ENCODE results near the gene CTDSP2. TPM values are rescaled to one million over a fixed set of nuclear protein-coding genes. Genes with fewer than 3 reads are reported as not detected.

The CTDSP2 gene
- total RNA-seq, 1 experiment from 2014 or later: 82.7 TPM

DNA sequence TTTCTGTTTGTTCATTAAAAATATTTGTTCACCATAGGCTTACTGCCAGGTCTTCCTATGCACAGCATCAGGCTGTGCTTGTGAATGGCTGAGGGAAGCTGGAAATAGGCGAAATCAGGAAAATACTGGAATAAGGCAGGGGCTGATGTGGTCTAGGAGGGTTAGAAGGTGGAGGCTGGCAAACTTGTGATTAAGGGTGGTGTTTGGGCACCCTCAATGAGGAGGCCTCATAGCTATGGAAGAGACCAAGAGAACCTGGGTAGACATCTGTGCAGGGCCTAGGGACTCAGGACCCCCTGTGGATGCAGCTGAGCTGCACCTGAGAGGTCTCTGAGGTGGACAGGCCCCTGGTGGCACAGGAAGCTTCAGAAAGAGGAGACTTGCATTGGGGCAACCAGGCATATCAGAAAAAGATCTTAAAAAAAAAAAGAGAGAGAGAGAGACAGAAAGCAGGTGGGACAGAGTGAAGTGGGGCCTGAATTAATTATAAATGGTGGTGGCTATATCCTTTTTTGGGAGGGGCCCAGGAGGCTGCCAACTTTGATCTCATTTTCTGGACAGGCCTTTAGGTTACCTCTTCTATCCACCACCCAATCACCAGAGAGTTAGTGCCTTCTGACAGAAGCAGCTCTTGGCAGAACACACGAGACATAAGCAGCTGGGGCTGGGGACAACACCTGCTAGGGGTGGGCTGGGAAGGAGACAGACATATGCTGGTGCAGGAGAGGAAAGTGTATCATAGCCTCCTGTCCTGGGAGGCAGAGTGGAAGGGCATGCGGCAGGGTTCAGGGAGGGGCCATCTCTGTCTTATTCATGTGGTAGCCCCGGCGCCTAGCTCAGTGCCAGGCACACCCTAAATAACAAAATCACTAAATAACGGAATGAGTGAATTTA is 48.1 kb upstream of the CTDSP2 start:
- TF ChIP-seq JUND (IDR thresholded peaks at IDR 0.05) (no peak), CEBPB (IDR thresholded peaks at IDR 0.05; ENCODE audit: low read depth) (no peak), CBX3 (IDR thresholded peaks at IDR 0.05; ENCODE audit: low read depth) (no peak), POLR2A (IDR thresholded peaks at IDR 0.05; ENCODE audit: borderline replicate concordance, extremely low read depth, insufficient read depth, insufficient read length) (no peak), EZH2phosphoT487 (IDR thresholded peaks at IDR 0.05; ENCODE audit: borderline replicate concordance) (no peak), POLR2AphosphoS5 (IDR thresholded peaks at IDR 0.05; ENCODE audit: low read depth, low read length) (no peak)
- TF ChIP-seq, protein P1, sequence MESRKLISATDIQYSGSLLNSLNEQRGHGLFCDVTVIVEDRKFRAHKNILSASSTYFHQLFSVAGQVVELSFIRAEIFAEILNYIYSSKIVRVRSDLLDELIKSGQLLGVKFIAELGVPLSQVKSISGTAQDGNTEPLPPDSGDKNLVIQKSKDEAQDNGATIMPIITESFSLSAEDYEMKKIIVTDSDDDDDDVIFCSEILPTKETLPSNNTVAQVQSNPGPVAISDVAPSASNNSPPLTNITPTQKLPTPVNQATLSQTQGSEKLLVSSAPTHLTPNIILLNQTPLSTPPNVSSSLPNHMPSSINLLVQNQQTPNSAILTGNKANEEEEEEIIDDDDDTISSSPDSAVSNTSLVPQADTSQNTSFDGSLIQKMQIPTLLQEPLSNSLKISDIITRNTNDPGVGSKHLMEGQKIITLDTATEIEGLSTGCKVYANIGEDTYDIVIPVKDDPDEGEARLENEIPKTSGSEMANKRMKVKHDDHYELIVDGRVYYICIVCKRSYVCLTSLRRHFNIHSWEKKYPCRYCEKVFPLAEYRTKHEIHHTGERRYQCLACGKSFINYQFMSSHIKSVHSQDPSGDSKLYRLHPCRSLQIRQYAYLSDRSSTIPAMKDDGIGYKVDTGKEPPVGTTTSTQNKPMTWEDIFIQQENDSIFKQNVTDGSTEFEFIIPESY (IDR thresholded peaks at IDR 0.05; ENCODE audit: extremely low read depth, insufficient replicate concordance, low read length): no peak
- TF ChIP-seq, protein P2, sequence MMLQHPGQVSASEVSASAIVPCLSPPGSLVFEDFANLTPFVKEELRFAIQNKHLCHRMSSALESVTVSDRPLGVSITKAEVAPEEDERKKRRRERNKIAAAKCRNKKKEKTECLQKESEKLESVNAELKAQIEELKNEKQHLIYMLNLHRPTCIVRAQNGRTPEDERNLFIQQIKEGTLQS (IDR thresholded peaks at IDR 0.05): no peak
- peaks cover 0 to 13% of the 10 kb centered on the region in 2 experiments; a peak in 3 of 4 replicates for H3K4me1 ChIP-seq (ENCODE audit: control insufficient read depth in 1 of 2, insufficient read depth in 2 of 2, low read length in 2 of 2)
- no peaks in the 10 kb centered on the region for H3K27me3 ChIP-seq (ENCODE audit: insufficient read depth, low read length)
- no peak overlapping the region for H3K9ac ChIP-seq (ENCODE audit: low read length)
- ChIA-PET POLR2A (no interaction called here), CTCF (no interaction called here), RAD21 (ENCODE audit: low non-redundant PET in 1 of 2, low total read pairs in 2 of 2, uncharacterized antibody in 2 of 2, unreplicated experiment in 2 of 2) (interaction anchor here in 1 of 2 experiments (0.7 kb wide), 1 partner anchor 48 kb away, joined by 5 read pairs; no protein-coding TSS in a partner anchor)
- H3K9me3 ChIP-seq (ENCODE audit: control insufficient read depth in 1 of 2, insufficient read depth in 1 of 2, low read depth in 1 of 2, low read length in 2 of 2): no peaks in the 10 kb centered on the region
- H3K4me2 ChIP-seq (ENCODE audit: low read length): no peak overlapping the region
- H3K27ac ChIP-seq (ENCODE audit: low read depth, low read length): no peak overlapping the region
- H3K36me3 ChIP-seq (ENCODE audit: control insufficient read depth in 1 of 2, insufficient read depth in 2 of 2, low read length in 2 of 2): no peaks in the 10 kb centered on the region
- no peaks in the 10 kb centered on the region for H4K20me1 ChIP-seq (ENCODE audit: insufficient read depth)
- DNase-seq (ENCODE audit: low read depth, low spot score): no peak
- H2AFZ ChIP-seq (ENCODE audit: low read depth, low read length, poor library complexity, severe bottlenecking): no peak overlapping the region
- BruUV-seq (replicated peaks): no TSS peak
- no peak for ATAC-seq
- no peaks in the 10 kb centered on the region for H3K79me2 ChIP-seq (ENCODE audit: insufficient read depth, low read length)
- intact Hi-C loops (cut with micrococcal nuclease): no loop called here
- no peaks in the 10 kb centered on the region for H3K9me2 ChIP-seq (ENCODE audit: insufficient read depth)
- no peak overlapping the region for H3K4me3 ChIP-seq (replicated peaks in 1 of 2; ENCODE audit: low read depth in 1 of 2, low read length in 2 of 2)

All from HCT116 (cell line).